22Rv1 (cell line): ENCODE results near the gene DAGLB.

ENCODE experiments used
- CTCF ChIP-seq: fragments of 450-650 bp; IDR thresholded peaks from 2 replicates; pipeline ENCODE4 v1.5.1; 2017; ENCODE audit warnings: mild to moderate bottlenecking
- ZFX ChIP-seq: fragments of 450-650 bp; IDR thresholded peaks from 2 replicates; pipeline ENCODE4 v1.6.1; 2017; ENCODE audit warnings: antibody characterized with exemption, borderline replicate concordance

- no peak for TF ChIP-seq CTCF
- TF ChIP-seq ZFX = no peak
Observed at GRCh38 chr7:6446838-6447580, 745 bp downstream of the DAGLB start.
